ENCODE measurements around the gene CNNM4. TPM values are rescaled to one million over a fixed set of nuclear protein-coding genes. Genes with fewer than 3 reads are reported as not detected.

The CNNM4 gene
- 8.3 TPM for total RNA-seq

GRCh38 chr2:96760036-96760985, at the start of gene CNNM4:
Gene CNNM4, plus strand, starts transcription at chr2:96760902. Its CDS starts 98 bp downstream, at chr2:96761000.
- no peaks in the 10 kb centered on the region for H3K36me3 ChIP-seq
- H3K4me1 ChIP-seq = peaks cover 55% of the 10 kb centered on the region
- TF ChIP-seq CTCF (IDR thresholded peaks at IDR 0.05) (no peak), POLR2A (IDR thresholded peaks at IDR 0.05) (peak in 1 of 2 donors; percentile 79), POLR2AphosphoS5 (IDR thresholded peaks at IDR 0.05; ENCODE audit: insufficient read depth in 1 of 2, low read depth in 1 of 2) (peak; percentile 56 to 70)
- no peaks in the 10 kb centered on the region for H3K9me3 ChIP-seq
- peak within 1 kb of the TSS; percentile 67 to 95 for H3K4me3 ChIP-seq
- no peaks in the 10 kb centered on the region for H3K27me3 ChIP-seq
- DNase-seq (ENCODE audit: extremely low spot score in 2 of 2) = peak in 1 of 2 donors; percentile 96
- intact Hi-C loops (cut with DNase I) = loop anchor here (5.0 to 10.0 kb wide), 3 partner anchors 57 to 223 kb away; partner anchors contain the start of genes ARID5A, CNNM3 and KANSL3
- peak within 1 kb of the TSS; percentile 79 for H3K27ac ChIP-seq

- no peak for DNase-seq (ENCODE audit: extremely low spot score in 2 of 2)
- intact Hi-C loops (cut with DNase I) = no loop called here
- H3K36me3 ChIP-seq = peaks cover 0 to 70% of the 10 kb centered on the region in 2 donors
Measured at GRCh38 chr2:96710985-96711384, 49.7 kb upstream of the CNNM4 start.

GRCh38 chr2:96715658-96716057, 45.0 kb upstream of the CNNM4 start:
- Histone ChIP-seq H3K27ac (no peak overlapping the region), H3K27me3 (no peaks in the 10 kb centered on the region), H3K9me3 (no peaks in the 10 kb centered on the region), H3K36me3 (peaks cover 0 to 33% of the 10 kb centered on the region in 2 donors), H3K4me1 (no peaks in the 10 kb centered on the region), H3K4me3 (no peak overlapping the region)
- no peak for DNase-seq (ENCODE audit: extremely low spot score in 2 of 2)
- intact Hi-C loops (cut with DNase I) = no loop called here
- TF ChIP-seq POLR2A (IDR thresholded peaks at IDR 0.05) = no peak
- TF ChIP-seq POLR2AphosphoS5 (IDR thresholded peaks at IDR 0.05; ENCODE audit: insufficient read depth in 1 of 2, low read depth in 1 of 2) = no peak

More at GRCh38 chr2:96710985-96711384, 49.7 kb upstream of the CNNM4 start:
- Histone ChIP-seq H3K4me3 (no peak overlapping the region), H3K9me3 (no peaks in the 10 kb centered on the region), H3K27ac (no peak overlapping the region), H3K27me3 (no peaks in the 10 kb centered on the region), H3K4me1 (no peaks in the 10 kb centered on the region)
- TF ChIP-seq CTCF (IDR thresholded peaks at IDR 0.05) = no peak
- no peak for TF ChIP-seq POLR2A (IDR thresholded peaks at IDR 0.05)
- TF ChIP-seq POLR2AphosphoS5 (IDR thresholded peaks at IDR 0.05; ENCODE audit: insufficient read depth in 1 of 2, low read depth in 1 of 2) = no peak

- DNase-seq (ENCODE audit: extremely low spot score in 2 of 2) = no peak
- Histone ChIP-seq H3K27ac (no peak overlapping the region), H3K4me3 (no peak overlapping the region), H3K36me3 (peaks cover 0 to 25% of the 10 kb centered on the region in 2 donors), H3K27me3 (no peaks in the 10 kb centered on the region), H3K9me3 (no peaks in the 10 kb centered on the region), H3K4me1 (no peaks in the 10 kb centered on the region)
- TF ChIP-seq CTCF (IDR thresholded peaks at IDR 0.05) (no peak), POLR2A (IDR thresholded peaks at IDR 0.05) (no peak), POLR2AphosphoS5 (IDR thresholded peaks at IDR 0.05; ENCODE audit: insufficient read depth in 1 of 2, low read depth in 1 of 2) (no peak)
- intact Hi-C loops (cut with DNase I) = no loop called here
Measured at GRCh38 chr2:96716388-96716787, 44.3 kb upstream of the CNNM4 start.

- DNase-seq (ENCODE audit: extremely low spot score in 2 of 2) = no peak
- peaks cover 0 to 27% of the 10 kb centered on the region in 2 donors for H3K36me3 ChIP-seq
- no peak overlapping the region for H3K4me3 ChIP-seq
- H3K27me3 ChIP-seq = no peaks in the 10 kb centered on the region
- H3K4me1 ChIP-seq = no peaks in the 10 kb centered on the region
- no peak overlapping the region for H3K27ac ChIP-seq
- TF ChIP-seq POLR2A (IDR thresholded peaks at IDR 0.05) (no peak), CTCF (IDR thresholded peaks at IDR 0.05) (no peak), POLR2AphosphoS5 (IDR thresholded peaks at IDR 0.05; ENCODE audit: insufficient read depth in 1 of 2, low read depth in 1 of 2) (no peak)
- H3K9me3 ChIP-seq = no peaks in the 10 kb centered on the region
- intact Hi-C loops (cut with DNase I) = no loop called here
Measured at GRCh38 chr2:96726131-96726530, 34.6 kb upstream of the CNNM4 start.
